Neural progenitor cell (in vitro differentiated cells): Measurements from ENCODE around the gene RBM26. TPM values are rescaled to one million over a fixed set of nuclear protein-coding genes. Genes with fewer than 3 reads are reported as not detected.

Experiments
- DNase-seq: peaks from one replicate; pipeline ENCODE4 v3.0.0-alpha.2; 2016; ENCODE audit warnings: low spot score
- H2AFZ ChIP-seq: fragments of 200-600 bp; sonication (generic); replicated peaks from 2 replicates; pipeline ENCODE4 v1.6.1; 2016; ENCODE audit warnings: antibody characterized with exemption
- H3F3A ChIP-seq: fragments of 200-600 bp; sonication (generic); 2 replicates; pipeline ENCODE4 v1.6.1; 2016; ENCODE audit warnings: antibody characterized with exemption, low read depth
- H3K27ac ChIP-seq: fragments of 200-600 bp; sonication (generic); 2 replicates; pipeline ENCODE4 v1.5.1; 2016; ENCODE audit warnings: mild to moderate bottlenecking
- H3K27me3 ChIP-seq: fragments of 200-600 bp; sonication (generic); 2 replicates; pipeline ENCODE4 v1.6.1; 2016; ENCODE audit warnings: mild to moderate bottlenecking, moderate library complexity
- H3K36me3 ChIP-seq: fragments of 200-600 bp; sonication (generic); 2 replicates; pipeline ENCODE4 v1.5.1; 2016
- H3K4me1 ChIP-seq: fragments of 200-600 bp; sonication (generic); 2 replicates; pipeline ENCODE4 v1.6.1; 2016; ENCODE audit warnings: mixed run types
- H3K4me2 ChIP-seq: fragments of 200-600 bp; sonication (generic); 2 replicates; pipeline ENCODE4 v1.6.1; 2016
- H3K4me3 ChIP-seq: fragments of 200-600 bp; sonication (generic); 2 replicates; pipeline ENCODE4 v1.5.1; 2016
- H3K79me2 ChIP-seq: fragments of 200-600 bp; sonication (generic); 2 replicates; pipeline ENCODE4 v1.6.1; 2016; ENCODE audit warnings: low read depth
- H3K9ac ChIP-seq: fragments of 200-600 bp; sonication (generic); 2 replicates; pipeline ENCODE4 v1.6.1; 2016
- H3K9me3 ChIP-seq: fragments of 200-600 bp; sonication (generic); 2 replicates; pipeline ENCODE4 v1.5.1; 2016; ENCODE audit warnings: low read depth
- H4K20me1 ChIP-seq: fragments of 200-600 bp; sonication (generic); 2 replicates; pipeline ENCODE4 v1.6.1; 2016; ENCODE audit warnings: low read depth
- H3K27ac Mint-ChIP-seq: 3 replicates; pipeline ENCODE4 v1.8.0; 2021; ENCODE audit warnings: mixed read lengths
- H3K27me3 Mint-ChIP-seq: 2 replicates; pipeline ENCODE4 v1.8.0; 2022; ENCODE audit warnings: low read depth, mild to moderate bottlenecking, inconsistent platforms, moderate library complexity, mixed read lengths; ENCODE audit not compliant: insufficient read depth
- H3K36me3 Mint-ChIP-seq: 3 replicates; pipeline ENCODE4 v1.8.0; 2021; ENCODE audit warnings: mixed read lengths
- H3K4me1 Mint-ChIP-seq: 3 replicates; pipeline ENCODE4 v1.8.0; 2021; ENCODE audit warnings: mixed read lengths
- H3K4me3 Mint-ChIP-seq: 3 replicates; pipeline ENCODE4 v1.8.0; 2021; ENCODE audit warnings: mild to moderate bottlenecking, moderate library complexity, mixed read lengths
- H3K9me3 Mint-ChIP-seq: 3 replicates; pipeline ENCODE4 v1.8.0; 2020; ENCODE audit warnings: mixed read lengths
- EZH2 ChIP-seq: fragments of 200-600 bp; sonication (generic); IDR thresholded peaks from 2 replicates; pipeline ENCODE4 v1.6.1; 2017; ENCODE audit warnings: antibody characterized with exemption, mild to moderate bottlenecking, moderate library complexity
- EZH2phosphoT487 ChIP-seq: fragments of 200-600 bp; sonication (generic); IDR thresholded peaks from 2 replicates; pipeline ENCODE4 v1.6.1; 2017; ENCODE audit warnings: antibody characterized with exemption
- total RNA-seq: library from RNA; depleted of rRNA; stranded (reverse); fragments of >200 nt; gene quantifications from 2 replicates; pipeline ENCODE4 v1.2.3, GENCODE V29; 2015; ENCODE audit warnings: low replicate concordance
- TF ChIP-seq, protein P1 (sequence below): fragments of 200-600 bp; sonication (generic); IDR thresholded peaks from 2 replicates; pipeline ENCODE4 v1.5.1; 2017; ENCODE audit warnings: antibody characterized with exemption, mild to moderate bottlenecking

Gene RBM26
- total RNA-seq, 1 donor from 2014 or later: 136 TPM

DNA sequence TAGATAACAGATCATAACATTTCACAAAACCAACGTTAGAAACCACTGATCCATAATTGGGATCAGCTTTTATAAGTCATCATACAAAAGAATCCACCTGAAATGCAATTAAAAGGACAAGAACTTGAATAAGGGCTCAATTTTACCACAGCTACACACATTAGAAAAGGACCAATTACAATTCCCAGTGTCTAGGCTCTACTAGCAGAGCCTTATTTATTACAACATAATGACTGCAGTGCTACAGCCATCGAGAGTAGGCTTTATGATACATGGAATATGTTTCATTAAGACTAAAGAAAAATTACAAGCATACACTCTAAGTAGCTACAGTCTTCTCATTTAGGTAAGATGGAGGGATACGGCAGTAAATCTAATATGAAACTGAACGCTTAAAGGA is 2.9 kb downstream of the RBM26 start:
- peaks cover 15% of the 10 kb centered on the region for H3K9me3 Mint-ChIP-seq
- H3K27ac ChIP-seq: no peak overlapping the region
- no peaks in the 10 kb centered on the region for H3K27me3 ChIP-seq
- peaks cover 24% of the 10 kb centered on the region for H3K4me1 Mint-ChIP-seq
- DNase-seq: no peak
- H3K36me3 Mint-ChIP-seq: peaks cover 40% of the 10 kb centered on the region
- peaks cover 53% of the 10 kb centered on the region for H3K4me1 ChIP-seq
- peaks cover 97% of the 10 kb centered on the region for H3K79me2 ChIP-seq
- peak overlapping the region; percentile 95 for H3K4me2 ChIP-seq
- peak overlapping the region; percentile 49 for H3K4me3 Mint-ChIP-seq
- TF ChIP-seq EZH2phosphoT487: no peak
- no peak for TF ChIP-seq EZH2
- TF ChIP-seq, protein P1, sequence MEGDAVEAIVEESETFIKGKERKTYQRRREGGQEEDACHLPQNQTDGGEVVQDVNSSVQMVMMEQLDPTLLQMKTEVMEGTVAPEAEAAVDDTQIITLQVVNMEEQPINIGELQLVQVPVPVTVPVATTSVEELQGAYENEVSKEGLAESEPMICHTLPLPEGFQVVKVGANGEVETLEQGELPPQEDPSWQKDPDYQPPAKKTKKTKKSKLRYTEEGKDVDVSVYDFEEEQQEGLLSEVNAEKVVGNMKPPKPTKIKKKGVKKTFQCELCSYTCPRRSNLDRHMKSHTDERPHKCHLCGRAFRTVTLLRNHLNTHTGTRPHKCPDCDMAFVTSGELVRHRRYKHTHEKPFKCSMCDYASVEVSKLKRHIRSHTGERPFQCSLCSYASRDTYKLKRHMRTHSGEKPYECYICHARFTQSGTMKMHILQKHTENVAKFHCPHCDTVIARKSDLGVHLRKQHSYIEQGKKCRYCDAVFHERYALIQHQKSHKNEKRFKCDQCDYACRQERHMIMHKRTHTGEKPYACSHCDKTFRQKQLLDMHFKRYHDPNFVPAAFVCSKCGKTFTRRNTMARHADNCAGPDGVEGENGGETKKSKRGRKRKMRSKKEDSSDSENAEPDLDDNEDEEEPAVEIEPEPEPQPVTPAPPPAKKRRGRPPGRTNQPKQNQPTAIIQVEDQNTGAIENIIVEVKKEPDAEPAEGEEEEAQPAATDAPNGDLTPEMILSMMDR: no peak
- peak overlapping the region; percentile 96 for H3K4me3 ChIP-seq
- peaks cover 18% of the 10 kb centered on the region for H3F3A ChIP-seq
- no peak overlapping the region for H3K27ac Mint-ChIP-seq
- H3K9ac ChIP-seq: no peak overlapping the region
- H3K36me3 ChIP-seq: peaks cover 10% of the 10 kb centered on the region
- peaks cover 61% of the 10 kb centered on the region for H4K20me1 ChIP-seq
- H2AFZ ChIP-seq: no peak overlapping the region
- no peaks in the 10 kb centered on the region for H3K9me3 ChIP-seq
- no peaks in the 10 kb centered on the region for H3K27me3 Mint-ChIP-seq

DNA sequence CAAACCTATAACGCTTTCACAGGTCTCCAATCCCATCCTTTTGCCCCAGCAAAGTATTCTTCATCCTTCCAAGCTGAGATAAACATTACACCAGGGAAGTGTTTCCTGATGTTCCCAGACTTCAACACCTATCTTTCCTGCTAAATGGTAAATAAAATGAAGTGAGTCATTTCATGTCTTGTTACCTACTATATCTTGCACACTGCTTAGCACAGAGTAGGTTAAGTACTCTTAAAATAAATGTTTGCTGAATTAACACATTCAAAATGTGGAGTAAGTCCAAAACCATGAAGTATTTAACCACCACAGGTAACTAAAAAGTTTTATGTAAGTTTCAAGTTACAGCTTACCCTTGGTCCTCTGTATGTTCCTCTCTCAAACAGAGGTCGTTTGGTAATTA is 3.4 kb downstream of the RBM26 start:
- H3K9me3 ChIP-seq: no peaks in the 10 kb centered on the region
- H3K9ac ChIP-seq: no peak overlapping the region
- peaks cover 18% of the 10 kb centered on the region for H3F3A ChIP-seq
- H3K27ac Mint-ChIP-seq: no peak overlapping the region
- H3K4me2 ChIP-seq: peak overlapping the region; percentile 95
- H3K4me1 ChIP-seq: peaks cover 53% of the 10 kb centered on the region
- peak overlapping the region; percentile 96 for H3K4me3 ChIP-seq
- H4K20me1 ChIP-seq: peaks cover 61% of the 10 kb centered on the region
- H3K27me3 ChIP-seq: no peaks in the 10 kb centered on the region
- peaks cover 44% of the 10 kb centered on the region for H3K36me3 Mint-ChIP-seq
- H3K27ac ChIP-seq: no peak overlapping the region
- peaks cover 100% of the 10 kb centered on the region for H3K79me2 ChIP-seq
- peaks cover 20% of the 10 kb centered on the region for H3K4me1 Mint-ChIP-seq
- TF ChIP-seq EZH2: no peak
- TF ChIP-seq, protein P1: no peak
- no peak for TF ChIP-seq EZH2phosphoT487
- DNase-seq: no peak
- peaks cover 18% of the 10 kb centered on the region for H3K9me3 Mint-ChIP-seq
- no peak overlapping the region for H2AFZ ChIP-seq
- no peaks in the 10 kb centered on the region for H3K27me3 Mint-ChIP-seq
- peaks cover 14% of the 10 kb centered on the region for H3K36me3 ChIP-seq
- H3K4me3 Mint-ChIP-seq: no peak overlapping the region

DNA sequence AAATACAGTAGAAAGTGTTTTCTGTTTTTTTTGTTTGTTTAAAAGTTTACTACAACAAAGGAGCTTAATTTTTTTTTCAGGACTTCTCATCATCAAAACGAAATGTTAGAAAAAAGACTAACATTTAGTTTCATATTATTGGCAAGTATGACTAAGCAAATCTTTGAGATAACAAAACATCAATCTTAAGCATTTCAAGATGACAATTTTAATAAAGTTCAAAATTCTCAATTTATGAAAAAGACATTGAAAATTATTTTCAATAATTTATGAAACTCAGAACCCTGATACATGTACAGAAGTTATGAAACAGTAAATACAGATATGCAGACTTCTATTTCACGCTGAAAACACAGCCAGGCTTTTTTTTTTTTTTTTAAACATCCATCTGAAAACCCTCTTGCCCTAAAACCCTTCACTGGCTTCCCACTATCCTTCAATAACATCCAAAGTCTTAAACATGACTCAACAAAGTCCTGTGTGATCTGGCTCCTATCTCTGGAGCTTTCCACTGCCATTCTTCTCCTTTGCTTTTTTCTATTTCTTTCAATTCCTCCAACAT is 3.9 kb downstream of the RBM26 start:
- Histone ChIP-seq H3K79me2 (peaks cover 100% of the 10 kb centered on the region), H3K4me1 (peaks cover 50% of the 10 kb centered on the region), H3K36me3 (peaks cover 16% of the 10 kb centered on the region), H3F3A (peaks cover 18% of the 10 kb centered on the region), H3K4me3 (peak overlapping the region; percentile 96), H3K9ac (no peak overlapping the region), H2AFZ (no peak overlapping the region), H3K9me3 (no peaks in the 10 kb centered on the region), H3K27ac (peak overlapping the region; percentile 34), H3K27me3 (no peaks in the 10 kb centered on the region), H3K4me2 (peak overlapping the region; percentile 95), H4K20me1 (peaks cover 61% of the 10 kb centered on the region)
- H3K36me3 Mint-ChIP-seq: peaks cover 45% of the 10 kb centered on the region
- H3K27me3 Mint-ChIP-seq: peaks cover under 1% of the 10 kb centered on the region
- H3K27ac Mint-ChIP-seq: no peak overlapping the region
- TF ChIP-seq EZH2phosphoT487: no peak
- TF ChIP-seq EZH2: no peak
- TF ChIP-seq, protein P1: no peak
- no peak overlapping the region for H3K4me3 Mint-ChIP-seq
- H3K9me3 Mint-ChIP-seq: peaks cover 20% of the 10 kb centered on the region
- H3K4me1 Mint-ChIP-seq: peaks cover 15% of the 10 kb centered on the region
- DNase-seq: no peak
